Measurements from ENCODE around the gene ZNF638.

Gene ZNF638

DNA sequence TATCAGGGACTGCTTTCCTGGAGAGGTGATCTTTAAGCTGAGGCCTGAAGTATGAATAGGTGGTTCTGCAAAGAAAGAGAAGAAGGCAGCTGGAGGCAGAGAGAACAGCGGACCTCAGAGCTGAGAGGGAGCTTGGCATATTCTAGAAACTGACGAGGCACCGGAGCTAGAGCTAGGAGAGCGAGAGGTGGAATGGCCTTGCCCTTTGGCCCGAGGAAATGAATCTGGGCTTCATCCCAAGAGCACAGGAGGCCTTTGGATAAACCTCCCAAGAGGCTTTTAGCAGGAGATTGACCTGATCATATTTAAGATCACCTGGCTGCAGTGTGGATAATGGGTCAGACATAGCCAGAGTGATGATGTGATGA, 129.7 kb downstream of the ZNF638 start:
- H3K9ac ChIP-seq (ENCODE audit: low read depth, low read length, poor library complexity, severe bottlenecking): no peak overlapping the region
- H3K9me2 ChIP-seq (replicated peaks; ENCODE audit: low read depth, low read length): no peaks in the 10 kb centered on the region
- H3K36me3 ChIP-seq (ENCODE audit: insufficient read depth, low read length): no peaks in the 10 kb centered on the region
- no peaks in the 10 kb centered on the region for H3K27me3 ChIP-seq (ENCODE audit: insufficient read depth, low read length, poor library complexity, severe bottlenecking)
- H3K79me2 ChIP-seq (ENCODE audit: insufficient read depth, low read length): no peaks in the 10 kb centered on the region
- no peaks in the 10 kb centered on the region for H3F3A ChIP-seq (ENCODE audit: low read depth)
- H2AFZ ChIP-seq (ENCODE audit: low read length): no peak overlapping the region
- no peak for TF ChIP-seq EZH2phosphoT487 (IDR thresholded peaks at IDR 0.05; ENCODE audit: borderline replicate concordance)
- TF ChIP-seq, protein P1, sequence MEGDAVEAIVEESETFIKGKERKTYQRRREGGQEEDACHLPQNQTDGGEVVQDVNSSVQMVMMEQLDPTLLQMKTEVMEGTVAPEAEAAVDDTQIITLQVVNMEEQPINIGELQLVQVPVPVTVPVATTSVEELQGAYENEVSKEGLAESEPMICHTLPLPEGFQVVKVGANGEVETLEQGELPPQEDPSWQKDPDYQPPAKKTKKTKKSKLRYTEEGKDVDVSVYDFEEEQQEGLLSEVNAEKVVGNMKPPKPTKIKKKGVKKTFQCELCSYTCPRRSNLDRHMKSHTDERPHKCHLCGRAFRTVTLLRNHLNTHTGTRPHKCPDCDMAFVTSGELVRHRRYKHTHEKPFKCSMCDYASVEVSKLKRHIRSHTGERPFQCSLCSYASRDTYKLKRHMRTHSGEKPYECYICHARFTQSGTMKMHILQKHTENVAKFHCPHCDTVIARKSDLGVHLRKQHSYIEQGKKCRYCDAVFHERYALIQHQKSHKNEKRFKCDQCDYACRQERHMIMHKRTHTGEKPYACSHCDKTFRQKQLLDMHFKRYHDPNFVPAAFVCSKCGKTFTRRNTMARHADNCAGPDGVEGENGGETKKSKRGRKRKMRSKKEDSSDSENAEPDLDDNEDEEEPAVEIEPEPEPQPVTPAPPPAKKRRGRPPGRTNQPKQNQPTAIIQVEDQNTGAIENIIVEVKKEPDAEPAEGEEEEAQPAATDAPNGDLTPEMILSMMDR (conservative IDR thresholded peaks at IDR 0.05; ENCODE audit: low read length): no peak
- peaks cover 6% of the 10 kb centered on the region; the same call in 1 of the 2 replicates for H3K9me3 ChIP-seq (ENCODE audit: insufficient read depth, low read depth, low read length)
- H3K4me3 ChIP-seq (ENCODE audit: low read length, poor library complexity, severe bottlenecking): no peak overlapping the region
- H4K20me1 ChIP-seq (ENCODE audit: insufficient read depth, low read length, poor library complexity, severe bottlenecking): no peaks in the 10 kb centered on the region
- peaks cover 14% of the 10 kb centered on the region for H3K4me1 ChIP-seq (ENCODE audit: insufficient read depth, low read length, poor library complexity, severe bottlenecking)
- H3K4me2 ChIP-seq (ENCODE audit: low read depth, low read length, poor library complexity, severe bottlenecking): no peak overlapping the region

- no peaks in the 10 kb centered on the region for H3F3A ChIP-seq (ENCODE audit: low read depth)
- H3K4me1 ChIP-seq (ENCODE audit: insufficient read depth, low read length, poor library complexity, severe bottlenecking): peaks cover 5% of the 10 kb centered on the region
- H3K4me3 ChIP-seq (ENCODE audit: low read length, poor library complexity, severe bottlenecking): no peak overlapping the region
- no peaks in the 10 kb centered on the region for H3K79me2 ChIP-seq (ENCODE audit: insufficient read depth, low read length)
- no peak overlapping the region for H2AFZ ChIP-seq (ENCODE audit: low read length)
- H3K4me2 ChIP-seq (ENCODE audit: low read depth, low read length, poor library complexity, severe bottlenecking): no peak overlapping the region
- no peaks in the 10 kb centered on the region for H4K20me1 ChIP-seq (ENCODE audit: insufficient read depth, low read length, poor library complexity, severe bottlenecking)
- H3K9me3 ChIP-seq (ENCODE audit: insufficient read depth, low read depth, low read length): peaks cover 6% of the 10 kb centered on the region; the same call in 1 of the 2 replicates
- no peak overlapping the region for H3K9ac ChIP-seq (ENCODE audit: low read depth, low read length, poor library complexity, severe bottlenecking)
- H3K9me2 ChIP-seq (replicated peaks; ENCODE audit: low read depth, low read length): no peaks in the 10 kb centered on the region
- no peak for TF ChIP-seq EZH2phosphoT487 (IDR thresholded peaks at IDR 0.05; ENCODE audit: borderline replicate concordance)
- TF ChIP-seq, protein P1 (conservative IDR thresholded peaks at IDR 0.05; ENCODE audit: low read length): no peak
- H3K27me3 ChIP-seq (ENCODE audit: insufficient read depth, low read length, poor library complexity, severe bottlenecking): no peaks in the 10 kb centered on the region
- no peaks in the 10 kb centered on the region for H3K36me3 ChIP-seq (ENCODE audit: insufficient read depth, low read length)
Observed at GRCh38 chr2:71462056-71462605, 130.5 kb downstream of the ZNF638 start.

- no peaks in the 10 kb centered on the region for H3K36me3 ChIP-seq (ENCODE audit: insufficient read depth, low read length)
- H4K20me1 ChIP-seq (ENCODE audit: insufficient read depth, low read length, poor library complexity, severe bottlenecking): no peaks in the 10 kb centered on the region
- no peak overlapping the region for H3K9ac ChIP-seq (ENCODE audit: low read depth, low read length, poor library complexity, severe bottlenecking)
- H2AFZ ChIP-seq (ENCODE audit: low read length): no peak overlapping the region
- no peaks in the 10 kb centered on the region for H3K79me2 ChIP-seq (ENCODE audit: insufficient read depth, low read length)
- no peak for TF ChIP-seq EZH2phosphoT487 (IDR thresholded peaks at IDR 0.05; ENCODE audit: borderline replicate concordance)
- TF ChIP-seq, protein P1 (conservative IDR thresholded peaks at IDR 0.05; ENCODE audit: low read length): no peak
- H3K4me3 ChIP-seq (ENCODE audit: low read length, poor library complexity, severe bottlenecking): no peak overlapping the region
- no peak overlapping the region for H3K4me2 ChIP-seq (ENCODE audit: low read depth, low read length, poor library complexity, severe bottlenecking)
- H3K27me3 ChIP-seq (ENCODE audit: insufficient read depth, low read length, poor library complexity, severe bottlenecking): no peaks in the 10 kb centered on the region
- no peaks in the 10 kb centered on the region for H3K4me1 ChIP-seq (ENCODE audit: insufficient read depth, low read length, poor library complexity, severe bottlenecking)
- peaks cover 6% of the 10 kb centered on the region; the same call in 1 of the 2 replicates for H3K9me3 ChIP-seq (ENCODE audit: insufficient read depth, low read depth, low read length)
- H3K9me2 ChIP-seq (replicated peaks; ENCODE audit: low read depth, low read length): no peaks in the 10 kb centered on the region
- H3F3A ChIP-seq (ENCODE audit: low read depth): no peaks in the 10 kb centered on the region
Observed at GRCh38 chr2:71462641-71463341, 131.2 kb downstream of the ZNF638 start.

Data from Loucy (cell line).